ENCODE data around the gene CEP350.

GRCh38 chr1:179921981-179922872, 32.4 kb upstream of the CEP350 start:
- TF ChIP-seq EZH2 (IDR thresholded peaks at IDR 0.05), result no peak
- no peak for TF ChIP-seq POLR2AphosphoS5 (IDR thresholded peaks at IDR 0.05; ENCODE audit: borderline replicate concordance, low read depth, low read length)
